HepG2 (cell line): ENCODE data around the gene GDPD5.

Source experiments
- CTCF ChIP-seq: sonication (generic); formaldehyde crosslinking; IDR thresholded peaks from 2 replicates; pipeline ENCODE4 v1.5.0; 2020; ENCODE audit warnings: mild to moderate bottlenecking, missing genetic modification reagents, moderate library complexity
- MTA1 ChIP-seq: sonication (generic); formaldehyde crosslinking; IDR thresholded peaks from 2 replicates; pipeline ENCODE4 v1.4.0; 2020; ENCODE audit warnings: missing genetic modification reagents, mild to moderate bottlenecking, borderline replicate concordance

GRCh38 chr11:75518771-75519653 is 6.7 kb downstream of the GDPD5 start:
- TF ChIP-seq MTA1 (CRISPR knock-in tag) (no peak), CTCF (CRISPR knock-in tag) (no peak)
